SU-DHL-6 (cell line): ENCODE data around the gene ZNF639.

Experiments used
- EZH2phosphoT487 ChIP-seq: fragments of 200-600 bp; sonication (generic), shearing (Covaris generic); conservative IDR thresholded peaks from 2 replicates; pipeline ENCODE4 v1.6.1; 2018; ENCODE audit warnings: mild to moderate bottlenecking, antibody characterized with exemption, low read length, moderate library complexity, mixed read lengths
- TF ChIP-seq, protein P1 (sequence below): fragments of 200-600 bp; sonication (generic); IDR thresholded peaks from one replicate; pipeline ENCODE4 v1.5.1; 2017; ENCODE audit warnings: antibody characterized with exemption, mild to moderate bottlenecking, low read length, moderate library complexity; ENCODE audit not compliant: insufficient read depth, poor library complexity, severe bottlenecking

DNA sequence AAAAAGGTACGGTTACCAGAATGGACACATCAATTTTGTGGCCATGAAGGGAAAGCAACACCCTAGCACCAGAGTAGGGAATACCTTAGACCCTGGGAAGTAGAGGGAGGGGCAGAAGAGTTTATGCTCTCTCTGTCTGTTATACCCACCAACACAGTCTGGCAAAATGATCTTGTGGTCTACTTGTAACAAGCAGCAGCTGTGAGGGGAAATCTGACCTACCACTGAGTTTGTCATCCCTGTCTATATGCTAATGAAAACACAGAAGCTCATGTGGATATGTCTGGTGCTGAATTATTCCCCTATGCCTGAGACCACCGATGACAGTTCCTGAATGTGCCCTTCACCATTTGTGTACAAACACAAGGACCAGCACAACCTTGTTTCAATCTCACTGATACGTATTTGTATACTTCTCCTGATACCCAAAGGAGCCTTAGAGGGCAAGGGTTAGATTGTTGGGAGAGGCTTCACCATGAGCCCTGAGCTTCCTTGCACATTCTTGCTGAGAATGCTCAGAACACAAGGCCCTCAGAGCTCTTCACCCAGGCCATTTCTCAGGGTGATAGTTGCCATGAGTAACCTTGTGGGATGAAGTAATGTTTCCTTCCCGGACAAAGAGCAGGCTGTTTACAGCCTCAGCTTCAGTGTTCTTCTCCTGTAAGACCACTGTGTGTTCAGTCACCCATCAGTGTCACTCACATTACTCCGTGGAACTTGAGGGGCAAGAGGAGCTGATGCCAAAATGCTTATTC, 24.7 kb upstream of the ZNF639 start:
- TF ChIP-seq, protein P1, sequence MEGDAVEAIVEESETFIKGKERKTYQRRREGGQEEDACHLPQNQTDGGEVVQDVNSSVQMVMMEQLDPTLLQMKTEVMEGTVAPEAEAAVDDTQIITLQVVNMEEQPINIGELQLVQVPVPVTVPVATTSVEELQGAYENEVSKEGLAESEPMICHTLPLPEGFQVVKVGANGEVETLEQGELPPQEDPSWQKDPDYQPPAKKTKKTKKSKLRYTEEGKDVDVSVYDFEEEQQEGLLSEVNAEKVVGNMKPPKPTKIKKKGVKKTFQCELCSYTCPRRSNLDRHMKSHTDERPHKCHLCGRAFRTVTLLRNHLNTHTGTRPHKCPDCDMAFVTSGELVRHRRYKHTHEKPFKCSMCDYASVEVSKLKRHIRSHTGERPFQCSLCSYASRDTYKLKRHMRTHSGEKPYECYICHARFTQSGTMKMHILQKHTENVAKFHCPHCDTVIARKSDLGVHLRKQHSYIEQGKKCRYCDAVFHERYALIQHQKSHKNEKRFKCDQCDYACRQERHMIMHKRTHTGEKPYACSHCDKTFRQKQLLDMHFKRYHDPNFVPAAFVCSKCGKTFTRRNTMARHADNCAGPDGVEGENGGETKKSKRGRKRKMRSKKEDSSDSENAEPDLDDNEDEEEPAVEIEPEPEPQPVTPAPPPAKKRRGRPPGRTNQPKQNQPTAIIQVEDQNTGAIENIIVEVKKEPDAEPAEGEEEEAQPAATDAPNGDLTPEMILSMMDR, result no peak
- TF ChIP-seq EZH2phosphoT487, result no peak
